Mucosa of descending colon (tissue), 3 donors: ENCODE measurements around the gene TMCO4. TPM values are rescaled to one million over a fixed set of nuclear protein-coding genes. Genes with fewer than 3 reads are reported as not detected.

Experiments used
- ATAC-seq: fragments of 200-7000 bp; cut with Tn5 transposase; one replicate; pipeline ENCODE4 v1.9.1; 2020; ENCODE audit warnings: mild to moderate bottlenecking, moderate library complexity
- DNase-seq, 3 donors: peaks; one replicate each; pipeline ENCODE4 v3.0.0-alpha.2; 2020
- H3K36me3 ChIP-seq: fragments of 200-600 bp; one replicate; pipeline ENCODE4 v1.8.0; 2021; ENCODE audit warnings: low read depth, mild to moderate bottlenecking
- H3K4me1 ChIP-seq: fragments of 200-600 bp; one replicate; pipeline ENCODE4 v1.8.0; 2021; ENCODE audit warnings: low read depth, mild to moderate bottlenecking
- H3K4me3 ChIP-seq: fragments of 200-600 bp; one replicate; pipeline ENCODE4 v1.8.0; 2021; ENCODE audit warnings: mild to moderate bottlenecking
- H3K9me3 ChIP-seq: fragments of 200-600 bp; one replicate; pipeline ENCODE4 v1.8.0; 2021; ENCODE audit warnings: mild to moderate bottlenecking
- intact Hi-C, 2 donors: fragments of 100-400 bp; cut with DNase I in 1 of 2; cut with micrococcal nuclease in 1 of 2; formaldehyde crosslinking; loops; one replicate each; pipeline versions ENCODE4 v1.11.0 to v1.11.1; 2022; cut with DNase I, micrococcal nuclease
- total RNA-seq, 3 donors: library from RNA; stranded (reverse); fragmentation: NEBNext Ultra II Directional in 2 of 3; extraction: Animal tissue kit (Norgen Biotek cat#: 25700) in 2 of 3; gene quantifications; one replicate each; pipeline versions ENCODE4 v1.2.1 to v1.2.4, GENCODE V29; 2021 to 2023
- TF ChIP-seq, protein P1 (sequence below): fragments of 200-600 bp; IDR thresholded peaks from one replicate; pipeline ENCODE4 v1.8.0; 2022; ENCODE audit warnings: antibody characterized with exemption, mild to moderate bottlenecking
- donor health status: DM: no; HTN: no; CAD: no; lungs with moderate emphysema.
- donor health status: DM: no; HTN: no; CAD: no.
- donor health status: DM: no; HTN: yes; CAD: no.

The TMCO4 gene
- total RNA-seq, 3 donors from 2014 or later = 27.9 to 42.8 (median 31.9) TPM

DNA sequence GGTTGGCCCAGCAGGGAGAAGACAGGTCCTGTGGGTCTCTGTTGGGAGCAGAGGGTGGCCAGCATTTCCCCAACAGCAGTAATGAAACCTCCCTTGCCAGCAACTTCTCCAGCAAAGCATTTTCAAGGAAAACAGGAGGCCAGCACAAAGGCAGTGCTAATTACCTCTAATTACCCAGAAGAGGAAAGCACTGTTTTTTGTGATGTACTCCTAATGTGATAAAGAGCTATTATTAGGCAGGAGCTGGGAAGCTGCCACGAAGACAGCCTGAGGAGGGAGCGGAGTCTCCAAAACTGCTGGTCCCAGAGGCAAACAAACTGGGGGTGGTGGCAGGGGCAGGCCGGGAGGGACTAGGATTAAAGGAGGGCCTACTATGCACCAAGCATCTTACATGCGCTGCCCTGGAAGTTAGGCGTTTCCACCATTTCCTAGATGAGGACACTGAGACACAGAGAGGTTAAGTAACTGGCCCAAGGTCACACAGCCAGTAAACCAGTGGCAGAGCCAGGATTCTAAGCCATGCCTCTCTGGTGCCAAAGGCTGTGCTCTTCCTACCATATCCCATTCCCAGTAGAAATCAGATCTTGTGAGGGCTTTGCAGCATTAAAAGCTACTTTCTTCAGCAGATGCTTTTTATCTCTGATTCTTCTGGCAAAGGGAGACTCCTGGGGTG is 110.5 kb downstream of the TMCO4 start:
- DNase-seq (no peak), ATAC-seq (no peak)
- no peaks in the 10 kb centered on the region for H3K9me3 ChIP-seq
- no peak overlapping the region for H3K4me3 ChIP-seq
- no peaks in the 10 kb centered on the region for H3K36me3 ChIP-seq
- intact Hi-C loops = no loop called here
- no peaks in the 10 kb centered on the region for H3K4me1 ChIP-seq
- TF ChIP-seq, protein P1, sequence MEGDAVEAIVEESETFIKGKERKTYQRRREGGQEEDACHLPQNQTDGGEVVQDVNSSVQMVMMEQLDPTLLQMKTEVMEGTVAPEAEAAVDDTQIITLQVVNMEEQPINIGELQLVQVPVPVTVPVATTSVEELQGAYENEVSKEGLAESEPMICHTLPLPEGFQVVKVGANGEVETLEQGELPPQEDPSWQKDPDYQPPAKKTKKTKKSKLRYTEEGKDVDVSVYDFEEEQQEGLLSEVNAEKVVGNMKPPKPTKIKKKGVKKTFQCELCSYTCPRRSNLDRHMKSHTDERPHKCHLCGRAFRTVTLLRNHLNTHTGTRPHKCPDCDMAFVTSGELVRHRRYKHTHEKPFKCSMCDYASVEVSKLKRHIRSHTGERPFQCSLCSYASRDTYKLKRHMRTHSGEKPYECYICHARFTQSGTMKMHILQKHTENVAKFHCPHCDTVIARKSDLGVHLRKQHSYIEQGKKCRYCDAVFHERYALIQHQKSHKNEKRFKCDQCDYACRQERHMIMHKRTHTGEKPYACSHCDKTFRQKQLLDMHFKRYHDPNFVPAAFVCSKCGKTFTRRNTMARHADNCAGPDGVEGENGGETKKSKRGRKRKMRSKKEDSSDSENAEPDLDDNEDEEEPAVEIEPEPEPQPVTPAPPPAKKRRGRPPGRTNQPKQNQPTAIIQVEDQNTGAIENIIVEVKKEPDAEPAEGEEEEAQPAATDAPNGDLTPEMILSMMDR = no peak

DNA sequence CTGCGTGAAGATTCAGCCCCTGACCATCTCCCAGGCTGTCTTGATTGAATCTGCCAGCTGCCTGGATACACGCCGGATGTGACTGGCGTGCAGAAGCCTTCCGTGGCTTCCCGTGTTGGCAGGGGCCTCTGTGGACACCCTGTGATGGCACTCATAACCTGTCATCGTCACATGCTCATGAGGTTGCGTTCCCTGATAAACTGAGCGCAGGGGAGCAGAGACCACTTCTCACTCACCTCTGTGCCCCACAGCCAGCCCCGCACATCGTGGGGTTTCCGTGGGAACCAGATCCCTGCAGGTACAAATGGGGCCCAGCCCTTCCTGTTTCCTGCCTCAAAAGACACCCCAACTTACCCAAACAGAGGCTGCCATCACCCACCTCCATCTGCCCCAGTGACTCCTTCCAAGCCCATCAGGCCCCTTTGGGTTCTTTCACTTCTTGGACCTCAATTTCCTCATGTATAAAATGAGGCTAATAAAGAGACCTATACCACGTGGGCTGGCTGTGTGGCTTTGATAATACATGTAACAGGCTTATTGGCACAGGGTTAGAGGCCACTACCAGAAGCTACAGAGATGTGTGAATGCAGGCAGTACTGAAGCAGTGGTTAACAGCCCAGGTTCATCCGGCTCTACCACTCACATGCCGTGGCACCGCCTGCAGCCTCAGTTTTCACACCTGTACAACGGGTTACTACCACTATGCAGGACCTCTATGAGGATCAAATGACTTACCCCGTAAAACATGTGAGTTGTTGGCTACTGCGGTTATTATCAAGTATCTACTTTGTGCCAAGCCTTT is 111.5 kb downstream of the TMCO4 start:
- TF ChIP-seq, protein P1 = no peak
- DNase-seq = peak in 1 of 3 donors; percentile 9
- intact Hi-C loops = no loop called here
- Histone ChIP-seq H3K4me1 (no peaks in the 10 kb centered on the region), H3K36me3 (no peaks in the 10 kb centered on the region), H3K9me3 (no peaks in the 10 kb centered on the region), H3K4me3 (no peak overlapping the region)
- peak; percentile 54 for ATAC-seq

DNA sequence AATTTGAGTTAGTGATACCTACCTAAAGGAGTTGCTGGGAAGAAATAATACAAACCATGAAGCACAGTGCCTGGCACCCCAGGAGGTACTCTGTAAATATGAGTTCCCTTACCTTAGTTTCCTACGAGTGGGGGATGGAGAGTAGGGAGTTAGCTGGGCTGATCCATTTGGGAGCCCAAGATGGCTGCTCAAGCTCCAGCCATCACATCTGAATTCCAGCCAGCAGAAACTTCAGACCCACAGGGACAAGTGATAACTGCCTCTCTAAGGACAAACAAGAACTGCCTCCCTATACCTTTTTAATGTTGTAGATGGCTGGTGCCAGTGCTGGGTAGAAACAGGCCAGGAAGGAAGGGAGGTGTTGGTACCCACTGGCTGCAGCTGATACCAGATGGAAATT is 112.3 kb downstream of the TMCO4 start:
- DNase-seq = no peak
- intact Hi-C loops = no loop called here
- Histone ChIP-seq H3K9me3 (no peaks in the 10 kb centered on the region), H3K4me3 (no peak overlapping the region), H3K36me3 (no peaks in the 10 kb centered on the region), H3K4me1 (no peaks in the 10 kb centered on the region)
- TF ChIP-seq, protein P1 = no peak
- ATAC-seq = no peak

DNA sequence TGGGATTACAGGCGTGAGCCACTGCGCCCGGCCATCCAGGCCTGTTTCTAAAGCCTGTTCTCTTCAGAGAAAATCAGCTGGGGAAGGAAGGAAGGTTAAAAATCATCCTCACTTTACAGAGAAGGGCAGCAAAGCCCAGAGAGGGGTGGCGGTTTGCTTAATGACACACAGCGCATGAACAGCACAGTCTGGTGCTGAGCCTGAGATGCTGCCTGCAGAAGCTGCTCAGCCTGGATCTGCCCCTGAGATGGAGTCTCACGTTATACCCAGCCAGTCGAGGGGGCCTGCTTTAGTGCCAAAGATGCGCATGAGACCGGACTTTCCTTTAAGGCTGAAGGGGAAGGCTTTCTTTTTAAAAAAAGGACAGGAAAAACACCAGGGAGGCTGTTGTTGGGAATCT is 113.7 kb downstream of the TMCO4 start:
- TF ChIP-seq, protein P1 = no peak
- DNase-seq (no peak), ATAC-seq (no peak)
- Histone ChIP-seq H3K4me3 (no peak overlapping the region), H3K9me3 (no peaks in the 10 kb centered on the region), H3K4me1 (no peaks in the 10 kb centered on the region), H3K36me3 (no peaks in the 10 kb centered on the region)
- intact Hi-C loops = no loop called here

DNA sequence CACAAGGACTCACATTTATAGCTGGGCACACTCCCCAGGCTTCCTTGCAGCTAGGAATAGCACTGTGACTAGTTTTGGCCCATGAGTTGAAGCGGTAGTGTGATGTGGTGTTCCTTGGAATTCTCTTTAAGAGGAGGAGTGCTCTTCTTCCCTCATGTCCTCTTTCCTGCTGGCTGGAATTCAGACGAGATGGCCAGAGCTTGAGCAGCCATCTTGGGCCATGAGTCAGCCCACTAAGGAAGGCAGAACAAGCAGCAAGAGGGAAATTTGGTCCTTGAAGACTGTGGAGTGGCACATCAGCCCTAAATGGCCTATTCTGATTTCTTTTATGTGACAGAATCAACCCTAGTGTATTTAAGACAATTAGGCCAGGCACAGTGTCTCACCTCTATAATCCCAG is 115.0 kb downstream of the TMCO4 start:
- Histone ChIP-seq H3K4me3 (no peak overlapping the region), H3K36me3 (no peaks in the 10 kb centered on the region), H3K9me3 (no peaks in the 10 kb centered on the region), H3K4me1 (no peaks in the 10 kb centered on the region)
- TF ChIP-seq, protein P1 = no peak
- no peak for DNase-seq
- ATAC-seq = no peak
- intact Hi-C loops = no loop called here
